ENCODE measurements around the gene KIAA0232.

- TF ChIP-seq FOXO4 (CRISPR knock-in tag; IDR thresholded peaks at IDR 0.05) (no peak), USF2 (CRISPR knock-in tag; IDR thresholded peaks at IDR 0.05) (no peak), SRF (CRISPR knock-in tag; IDR thresholded peaks at IDR 0.05) (no peak), YY1 (IDR thresholded peaks at IDR 0.05; ENCODE audit: borderline replicate concordance in 1 of 3, control insufficient read depth in 1 of 3, extremely low read depth in 1 of 3, insufficient read depth in 3 of 3, insufficient read length in 1 of 3, insufficient replicate concordance in 2 of 3, low read depth in 1 of 3, low read length in 2 of 3) (no peak), U2AF1 (optimal IDR thresholded peaks at IDR 0.05; ENCODE audit: low read depth, low read length) (no peak), POLR3A (IDR thresholded peaks at IDR 0.05; ENCODE audit: borderline replicate concordance, extremely low read depth, insufficient read depth, insufficient read length) (no peak), RBM39 (optimal IDR thresholded peaks at IDR 0.05; ENCODE audit: low read depth, low read length) (no peak), RCOR1 (IDR thresholded peaks at IDR 0.05; ENCODE audit: borderline replicate concordance in 1 of 2, low read depth in 2 of 2, low read length in 2 of 2) (no peak), ZNF143 (CRISPR knock-in tag; IDR thresholded peaks at IDR 0.05) (no peak), POLR2A (conservative IDR thresholded peaks at IDR 0.05) (no peak), JUN (IDR thresholded peaks at IDR 0.05; ENCODE audit: borderline replicate concordance, low read depth, low read length) (no peak), JUN (CRISPR knock-in tag; IDR thresholded peaks at IDR 0.05; ENCODE audit: borderline replicate concordance) (no peak), CTCF (IDR thresholded peaks at IDR 0.05 in 2 of 3, conservative IDR thresholded peaks at IDR 0.05 in 1 of 3; ENCODE audit: insufficient read depth in 2 of 3, low read depth in 1 of 3, low read length in 3 of 3) (peak in 1 of 3 experiments; percentile 39; a peak in 2 of 6 replicates), ESRRB (CRISPR knock-in tag; IDR thresholded peaks at IDR 0.05; ENCODE audit: borderline replicate concordance) (no peak), CEBPZ (IDR thresholded peaks at IDR 0.05; ENCODE audit: borderline replicate concordance, low read depth, low read length) (no peak)
These were observed 90.8 kb downstream of the KIAA0232 start for GRCh38 chr4:6873291-6873690.

Measured in K562 (cell line).